Tibial nerve (tissue), 4 donors: ENCODE data around the gene DLGAP1.

Experiments
- EP300 ChIP-seq, 2 donors: sonication (generic); formaldehyde crosslinking; IDR thresholded peaks; one replicate each; pipeline ENCODE4 v1.6.1; 2017; ENCODE audit warnings: antibody characterized with exemption in 2 of 2, mild to moderate bottlenecking in 1 of 2
- POLR2A ChIP-seq, 2 donors: fragments of 450-650 bp; IDR thresholded peaks; one replicate each; pipeline ENCODE4 v1.6.1; 2017; ENCODE audit warnings: antibody characterized with exemption in 2 of 2, mild to moderate bottlenecking in 2 of 2, moderate library complexity in 2 of 2
- TF ChIP-seq, protein P1 (sequence below), 5 experiments: fragments of 200-600 bp in 3 of 5; fragments of 450-650 bp in 2 of 5; sonication (generic) in 3 of 5; IDR thresholded peaks; one replicate each; pipeline ENCODE4 v1.5.1; 2016 to 2019; ENCODE audit warnings: antibody characterized with exemption in 5 of 5, mild to moderate bottlenecking in 3 of 5, moderate library complexity in 2 of 5

DNA sequence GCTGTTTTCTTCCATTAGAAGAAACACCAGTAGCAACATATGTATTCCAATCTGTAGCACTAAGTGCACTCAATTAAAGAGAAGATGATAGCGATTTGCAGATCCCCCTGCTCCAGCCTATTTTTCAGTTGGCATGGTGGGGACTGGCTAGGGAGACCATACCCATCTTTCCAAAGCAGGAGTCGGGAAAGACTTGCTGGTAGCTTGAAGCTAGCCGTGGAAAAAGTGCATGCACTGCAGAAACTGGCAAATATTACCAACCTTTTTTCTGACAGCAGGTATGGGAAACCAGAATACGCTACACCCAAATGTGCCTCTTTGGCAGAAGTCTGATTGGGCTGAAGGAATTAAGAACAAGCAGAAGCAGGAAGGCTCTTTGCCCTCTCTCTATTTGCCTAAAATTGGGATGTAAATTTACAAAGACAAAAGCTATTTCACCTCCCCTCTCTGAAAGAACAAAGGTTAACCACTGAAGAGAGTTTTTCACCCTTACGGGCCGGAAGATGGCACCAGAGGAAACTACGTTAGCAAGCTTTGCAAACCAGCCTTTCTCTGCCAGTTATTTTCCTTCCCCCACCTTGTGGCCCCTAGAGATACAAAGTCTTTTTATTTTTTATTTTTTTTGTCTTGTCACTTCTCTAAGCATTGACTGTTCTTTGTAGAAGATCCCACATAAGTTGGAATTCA lies 273.1 kb downstream of the DLGAP1 start:
- TF ChIP-seq POLR2A (IDR thresholded peaks at IDR 0.05) (no peak), EP300 (IDR thresholded peaks at IDR 0.05) (no peak)
- TF ChIP-seq, protein P1, sequence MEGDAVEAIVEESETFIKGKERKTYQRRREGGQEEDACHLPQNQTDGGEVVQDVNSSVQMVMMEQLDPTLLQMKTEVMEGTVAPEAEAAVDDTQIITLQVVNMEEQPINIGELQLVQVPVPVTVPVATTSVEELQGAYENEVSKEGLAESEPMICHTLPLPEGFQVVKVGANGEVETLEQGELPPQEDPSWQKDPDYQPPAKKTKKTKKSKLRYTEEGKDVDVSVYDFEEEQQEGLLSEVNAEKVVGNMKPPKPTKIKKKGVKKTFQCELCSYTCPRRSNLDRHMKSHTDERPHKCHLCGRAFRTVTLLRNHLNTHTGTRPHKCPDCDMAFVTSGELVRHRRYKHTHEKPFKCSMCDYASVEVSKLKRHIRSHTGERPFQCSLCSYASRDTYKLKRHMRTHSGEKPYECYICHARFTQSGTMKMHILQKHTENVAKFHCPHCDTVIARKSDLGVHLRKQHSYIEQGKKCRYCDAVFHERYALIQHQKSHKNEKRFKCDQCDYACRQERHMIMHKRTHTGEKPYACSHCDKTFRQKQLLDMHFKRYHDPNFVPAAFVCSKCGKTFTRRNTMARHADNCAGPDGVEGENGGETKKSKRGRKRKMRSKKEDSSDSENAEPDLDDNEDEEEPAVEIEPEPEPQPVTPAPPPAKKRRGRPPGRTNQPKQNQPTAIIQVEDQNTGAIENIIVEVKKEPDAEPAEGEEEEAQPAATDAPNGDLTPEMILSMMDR (IDR thresholded peaks at IDR 0.05), result no peak
